Lower leg skin (tissue), 4 donors: ENCODE measurements around the gene GAN. TPM values are rescaled to one million over a fixed set of nuclear protein-coding genes. Genes with fewer than 3 reads are reported as not detected.

Experiments
- DNase-seq, 2 donors: peaks; one replicate each; pipeline ENCODE4 v3.0.0-alpha.2; 2019; ENCODE audit warnings: low spot score in 2 of 2
- H3K4me3 ChIP-seq: fragments of 200-600 bp; sonication (generic); 2 replicates; pipeline ENCODE4 v1.5.1; 2017; ENCODE audit warnings: mild to moderate bottlenecking, low read depth; ENCODE audit not compliant: poor library complexity, severe bottlenecking
- CTCF ChIP-seq, 3 donors: fragments of 450-650 bp; IDR thresholded peaks; one replicate each; pipeline ENCODE4 v1.5.1; 2016; ENCODE audit warnings: antibody characterized with exemption in 3 of 3, mild to moderate bottlenecking in 3 of 3, moderate library complexity in 2 of 3
- POLR2A ChIP-seq, 2 donors: fragments of 450-650 bp; IDR thresholded peaks; one replicate each; pipeline ENCODE4 v1.6.1; 2016 to 2017; ENCODE audit warnings: antibody characterized with exemption in 2 of 2, mild to moderate bottlenecking in 1 of 2, moderate library complexity in 1 of 2
- WGBS, 2 donors: methylation state at CpG; one replicate each; pipeline ENCODE4 v1.1.5; 2018; 5-methylcytosine and 5-hydroxymethylcytosine counted together
- intact Hi-C: fragments of 100-400 bp; cut with DNase I; formaldehyde crosslinking; loops from one replicate; pipeline ENCODE4 v1.15.0; 2023; ENCODE audit warnings: low total_unique reads
- total RNA-seq, 4 donors: library from RNA; depleted of rRNA; stranded (reverse); fragments of >200 nt; gene quantifications; one replicate each; pipeline ENCODE4 v1.1.0, GENCODE V29; 2016

The GAN gene
- total RNA-seq, 4 donors from 2014 or later = 130 to 214 (median 157) TPM

DNA sequence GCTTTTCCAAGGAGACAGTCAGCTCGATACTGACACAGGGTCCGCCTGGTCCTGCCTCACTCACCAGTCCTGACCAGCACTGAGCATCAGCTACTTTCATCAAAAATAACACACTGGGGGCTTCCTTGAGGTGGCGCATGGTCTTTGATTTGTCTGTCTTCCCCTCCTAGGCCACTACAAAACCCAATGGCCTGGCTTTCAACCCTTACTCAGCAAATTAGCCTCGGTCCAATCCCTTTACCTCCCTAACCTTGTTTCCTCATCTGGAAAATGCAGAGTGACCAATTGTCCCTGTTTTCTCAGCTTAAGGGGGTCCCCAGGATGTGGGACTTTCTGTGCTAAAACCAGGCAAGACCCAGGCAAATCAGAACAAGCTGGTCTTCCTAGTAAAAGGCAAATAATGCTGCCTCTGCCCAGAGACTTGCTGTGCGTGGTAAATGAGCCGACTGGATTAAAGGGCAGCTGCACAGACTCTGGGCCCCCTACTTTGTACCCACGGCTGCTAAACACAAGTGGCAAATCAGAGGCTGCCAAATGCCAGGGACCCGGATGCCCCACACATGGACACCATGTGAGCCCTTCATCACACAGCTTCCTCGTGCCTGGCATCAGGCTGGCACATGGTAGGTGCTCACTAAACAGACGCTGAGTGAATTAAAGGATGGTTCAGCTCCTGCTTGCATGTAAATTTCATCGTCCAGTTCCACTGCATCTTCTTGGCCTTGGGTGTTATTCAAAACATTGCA lies 98.7 kb downstream of the GAN start:
- H3K4me3 ChIP-seq = no peak overlapping the region
- no peak for DNase-seq
- intact Hi-C loops = no loop called here
- TF ChIP-seq POLR2A (IDR thresholded peaks at IDR 0.05) = no peak
- no peak for TF ChIP-seq CTCF (IDR thresholded peaks at IDR 0.05)
- WGBS, 2 donors = 81 to 87% methylated on average over 11 of the region's 11 CpGs

GRCh38 chr16:81415751-81416150 lies 101.0 kb downstream of the GAN start:
- no peak overlapping the region for H3K4me3 ChIP-seq
- intact Hi-C loops = no loop called here
- no peak for DNase-seq
- TF ChIP-seq POLR2A (IDR thresholded peaks at IDR 0.05) = no peak
- 82 to 89% methylated on average over 11 of the region's 11 CpGs for WGBS, 2 donors

DNA sequence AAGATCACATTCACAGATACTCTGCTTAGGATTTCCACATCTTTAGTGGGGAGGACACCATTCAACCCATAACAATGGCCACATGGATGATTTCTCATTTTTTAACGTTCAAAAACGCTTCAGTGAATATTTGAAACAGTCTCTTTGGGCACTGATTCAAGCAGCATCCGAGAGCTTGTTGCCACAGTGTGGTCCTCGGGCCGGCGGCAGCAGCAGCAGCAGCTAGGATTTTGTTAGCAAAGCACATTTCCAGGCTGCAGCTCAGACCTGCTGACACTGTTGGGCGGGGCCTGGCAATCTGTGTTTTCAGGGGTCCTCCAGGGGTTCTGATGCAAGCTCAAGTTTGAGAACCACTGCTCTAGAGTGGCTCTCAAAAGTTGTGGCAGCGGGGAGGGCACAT lies 102.0 kb downstream of the GAN start:
- WGBS, 2 donors = 82 to 83% methylated on average over 8 of the region's 8 CpGs
- no peak overlapping the region for H3K4me3 ChIP-seq
- intact Hi-C loops = no loop called here
- no peak for DNase-seq
- TF ChIP-seq CTCF (IDR thresholded peaks at IDR 0.05) = no peak
- TF ChIP-seq POLR2A (IDR thresholded peaks at IDR 0.05) = no peak

DNA sequence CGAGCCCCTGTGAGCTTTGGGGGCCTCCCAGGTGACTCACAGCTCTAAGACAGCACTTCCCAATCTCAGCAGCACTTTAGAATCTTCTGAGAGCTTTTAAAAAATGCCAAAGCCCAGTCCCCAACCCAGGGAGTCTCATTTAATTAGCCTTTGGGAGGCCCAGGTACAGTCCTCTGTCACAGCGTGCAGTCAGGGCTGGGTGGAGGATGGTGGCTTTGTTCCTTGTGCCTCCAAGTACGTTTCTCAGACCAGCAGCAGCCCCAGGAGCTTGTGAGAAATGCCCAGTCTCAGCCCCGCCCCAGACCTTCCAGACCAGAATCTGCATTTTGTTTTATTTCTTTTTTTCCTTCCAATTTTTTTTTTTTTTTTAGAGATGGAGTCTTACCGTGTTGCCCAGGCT lies 102.4 kb downstream of the GAN start:
- intact Hi-C loops = no loop called here
- TF ChIP-seq CTCF (IDR thresholded peaks at IDR 0.05) (no peak), POLR2A (IDR thresholded peaks at IDR 0.05) (no peak)
- H3K4me3 ChIP-seq = no peak overlapping the region
- DNase-seq = no peak
- 79 to 82% methylated on average over 5 of the region's 5 CpGs for WGBS, 2 donors

DNA sequence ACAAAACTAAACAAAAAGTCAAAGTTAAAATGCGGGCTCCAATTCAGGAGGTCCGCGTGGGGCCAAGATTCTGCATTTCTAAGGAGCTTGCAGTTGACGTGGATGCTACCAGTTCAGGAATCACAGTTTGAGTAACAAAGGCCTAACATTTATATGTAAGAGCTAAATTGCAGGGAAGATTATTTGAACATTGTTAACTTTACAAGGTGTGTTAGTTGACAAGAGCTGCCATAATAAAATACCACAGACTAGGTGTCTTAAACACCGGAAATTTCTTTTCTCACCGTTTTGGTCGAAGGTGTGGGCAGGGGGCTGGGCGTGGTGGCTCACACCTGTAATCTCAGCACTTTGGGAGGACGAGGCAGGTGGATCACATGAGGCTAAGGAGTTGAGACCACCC lies 105.0 kb downstream of the GAN start:
- TF ChIP-seq POLR2A (IDR thresholded peaks at IDR 0.05) (no peak), CTCF (IDR thresholded peaks at IDR 0.05) (no peak)
- DNase-seq = no peak
- intact Hi-C loops = no loop called here
- H3K4me3 ChIP-seq = no peak overlapping the region
- 94 to 97% methylated on average over 9 of the region's 9 CpGs for WGBS, 2 donors

DNA sequence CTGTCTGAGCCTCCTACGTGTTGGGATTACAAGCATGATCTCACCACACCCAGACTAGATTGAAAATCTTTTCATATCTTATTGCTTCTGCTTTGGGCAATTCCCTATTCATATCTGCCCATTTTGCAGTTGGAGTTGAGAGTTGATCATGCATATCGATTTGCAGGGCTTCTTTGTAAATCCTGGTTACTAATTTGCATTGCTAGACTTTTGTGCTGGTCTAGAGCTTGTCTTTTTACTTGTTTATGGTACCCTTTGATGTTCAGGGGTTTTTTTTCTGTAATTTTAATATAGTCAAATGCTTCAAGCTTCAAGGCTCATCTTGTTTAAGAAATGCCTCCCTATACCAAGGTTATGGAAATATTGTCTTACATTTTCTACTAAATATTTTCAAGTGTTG lies 106.4 kb downstream of the GAN start:
- H3K4me3 ChIP-seq = no peak overlapping the region
- DNase-seq = no peak
- 88 to 92% methylated on average over 2 of the region's 2 CpGs for WGBS, 2 donors
- TF ChIP-seq CTCF (IDR thresholded peaks at IDR 0.05) = no peak
- TF ChIP-seq POLR2A (IDR thresholded peaks at IDR 0.05) = no peak
- intact Hi-C loops = no loop called here
